ENCODE data around the gene MSL2.
"Not testable (repeated sequence)": the region's sequence is repeated elsewhere in the genome, so short reads cannot be mapped to it uniquely, and the experiment has no call there.

MSL2 gene

GRCh38 chr3:136177876-136178275, 18.3 kb downstream of the MSL2 start:
- peaks cover 2% of the 10 kb centered on the region for H3K36me3 Mint-ChIP-seq
- H3K9me3 Mint-ChIP-seq (ENCODE audit: low read depth): no peaks in the 10 kb centered on the region
- H3K4me1 Mint-ChIP-seq (ENCODE audit: low read depth): peaks cover 65% of the 10 kb centered on the region
- H3K4me3 Mint-ChIP-seq: peak overlapping the region; percentile 35
- no peaks in the 10 kb centered on the region for H3K27me3 Mint-ChIP-seq
- peak overlapping the region; percentile 28 for H3K27ac Mint-ChIP-seq

DNA sequence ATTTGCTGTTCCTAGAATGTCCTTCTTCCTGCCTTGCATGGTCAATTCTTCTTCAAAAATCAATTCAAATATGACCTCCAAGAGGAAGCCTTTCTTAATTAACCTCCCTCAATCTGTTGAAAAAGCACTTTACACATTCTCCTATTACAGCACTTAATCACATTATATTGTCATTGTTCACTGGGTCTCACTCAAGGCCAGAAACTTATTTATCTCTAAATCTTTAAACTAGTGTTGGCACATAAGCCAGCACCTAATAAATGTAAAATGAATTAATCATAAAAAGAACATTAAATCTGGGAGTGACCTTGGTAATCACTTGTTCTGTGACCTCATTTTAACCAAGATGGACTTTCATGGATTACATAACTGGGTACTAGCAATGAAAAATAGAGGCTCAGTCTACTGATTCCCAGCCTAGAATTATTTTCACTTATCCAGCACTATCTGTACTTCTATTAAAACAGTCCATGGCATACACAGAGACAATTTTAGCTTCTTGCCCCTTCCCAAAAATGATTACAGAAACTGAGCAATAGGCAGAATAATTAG, 22.1 kb downstream of the MSL2 start:
- Mint-ChIP-seq H3K9me3 (ENCODE audit: low read depth) (no peaks in the 10 kb centered on the region), H3K27me3 (no peaks in the 10 kb centered on the region), H3K4me1 (ENCODE audit: low read depth) (peaks cover 39% of the 10 kb centered on the region), H3K36me3 (no peaks in the 10 kb centered on the region), H3K27ac (no peak overlapping the region), H3K4me3 (peak overlapping the region; percentile 17)

DNA sequence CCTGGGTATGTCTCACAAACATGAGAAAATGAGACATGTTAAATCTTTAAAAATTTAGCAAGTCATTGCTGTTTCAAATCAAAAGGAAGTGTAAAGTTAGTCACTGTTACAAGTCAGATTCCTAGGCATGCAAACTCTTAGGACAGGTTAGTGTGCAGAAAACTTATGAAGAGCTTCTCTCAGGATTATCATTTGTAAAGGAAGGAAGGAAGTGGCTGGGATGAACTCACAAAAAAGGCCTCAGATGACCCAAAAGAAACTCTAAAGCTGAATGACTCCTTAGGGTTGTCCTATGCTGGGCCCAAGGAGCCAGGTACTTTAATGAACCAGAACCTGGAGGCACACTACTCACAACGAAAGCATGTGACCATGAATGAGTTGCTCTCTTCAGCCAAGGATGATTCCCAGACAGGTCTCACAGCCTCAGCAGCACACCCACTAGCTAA, 25.0 kb downstream of the MSL2 start:
- Mint-ChIP-seq H3K4me1 (ENCODE audit: low read depth) (peaks cover 45% of the 10 kb centered on the region), H3K4me3 (peak overlapping the region; percentile 44), H3K27ac (no peak overlapping the region), H3K27me3 (no peaks in the 10 kb centered on the region), H3K9me3 (ENCODE audit: low read depth) (no peaks in the 10 kb centered on the region), H3K36me3 (no peaks in the 10 kb centered on the region)

DNA sequence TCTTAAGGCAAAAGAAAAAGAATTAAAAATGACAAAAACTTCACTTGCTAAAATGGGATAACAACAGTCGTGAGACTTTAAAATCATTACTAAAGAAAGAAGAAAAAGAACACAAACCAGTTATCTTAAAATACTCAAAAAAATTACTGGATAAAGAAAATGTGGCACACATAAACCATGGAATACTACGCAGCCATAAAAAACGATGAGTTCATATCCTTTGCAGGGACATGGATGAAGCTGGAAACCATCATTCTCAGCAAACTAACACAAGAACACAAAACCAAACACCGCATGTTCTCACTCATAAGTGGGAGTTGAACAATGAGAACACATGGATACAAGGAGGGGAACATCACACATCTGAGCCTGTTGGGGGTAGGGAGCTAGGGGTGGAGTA, 27.9 kb downstream of the MSL2 start:
- peak overlapping the region; percentile 51 for H3K4me3 Mint-ChIP-seq
- not testable (repeated sequence) for H3K9me3 Mint-ChIP-seq (ENCODE audit: low read depth); H3K27me3 Mint-ChIP-seq; H3K36me3 Mint-ChIP-seq
- peaks cover 57% of the 10 kb centered on the region for H3K4me1 Mint-ChIP-seq (ENCODE audit: low read depth)
- H3K27ac Mint-ChIP-seq: peak overlapping the region; percentile 83

- peaks cover 67% of the 10 kb centered on the region for H3K4me1 Mint-ChIP-seq (ENCODE audit: low read depth)
- no peaks in the 10 kb centered on the region for H3K36me3 Mint-ChIP-seq
- H3K27me3 Mint-ChIP-seq: no peaks in the 10 kb centered on the region
- H3K9me3 Mint-ChIP-seq (ENCODE audit: low read depth): no peaks in the 10 kb centered on the region
- peak overlapping the region; percentile 77 for H3K27ac Mint-ChIP-seq
- H3K4me3 Mint-ChIP-seq: peak overlapping the region; percentile 34
These were observed 29.6 kb downstream of the MSL2 start for GRCh38 chr3:136166507-136166906.

DNA sequence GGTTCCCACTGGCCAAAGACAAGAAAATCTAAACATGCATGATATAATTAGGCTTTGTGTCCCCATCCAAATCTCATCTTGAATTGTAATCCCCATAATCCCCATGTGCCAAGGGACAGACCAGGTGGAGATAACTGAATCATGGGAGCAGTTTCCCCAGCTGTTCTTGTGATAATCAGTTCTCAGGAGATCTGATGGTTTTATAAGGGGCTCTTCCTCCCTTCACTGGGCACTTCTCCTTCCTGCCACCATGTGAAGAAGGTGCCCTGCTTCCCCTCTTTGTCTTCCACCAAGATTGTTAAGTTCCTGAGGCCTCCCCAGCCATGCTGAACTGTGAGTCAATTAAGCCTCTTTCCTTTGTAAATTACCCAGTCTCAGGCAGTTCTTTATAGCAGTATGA, 32.5 kb downstream of the MSL2 start:
- peaks cover 75% of the 10 kb centered on the region for H3K4me1 Mint-ChIP-seq (ENCODE audit: low read depth)
- H3K9me3 Mint-ChIP-seq (ENCODE audit: low read depth): not testable (repeated sequence)

DNA sequence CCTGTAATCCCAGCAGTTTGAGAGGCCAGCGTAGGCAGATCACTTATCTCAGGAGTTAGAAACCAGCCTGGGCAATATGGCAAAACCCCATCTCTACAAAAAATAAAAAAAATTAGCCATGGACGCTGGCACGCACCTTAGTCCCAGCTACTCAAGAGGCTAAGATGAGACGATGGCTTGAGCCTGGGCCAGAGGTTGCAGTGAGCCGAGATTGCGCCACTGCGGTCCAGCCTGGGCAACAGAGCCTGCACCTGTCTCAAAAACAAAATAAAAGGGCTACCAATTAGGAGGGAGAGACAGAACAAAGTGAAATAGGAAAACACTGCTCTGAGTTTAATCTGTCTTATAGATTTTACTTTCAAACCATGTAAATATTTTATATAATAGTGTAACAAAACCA, 33.8 kb downstream of the MSL2 start:
- Mint-ChIP-seq H3K9me3 (ENCODE audit: low read depth) (no peaks in the 10 kb centered on the region), H3K4me3 (no peak overlapping the region), H3K36me3 (peaks cover 7% of the 10 kb centered on the region), H3K27me3 (no peaks in the 10 kb centered on the region), H3K27ac (no peak overlapping the region), H3K4me1 (ENCODE audit: low read depth) (peaks cover 74% of the 10 kb centered on the region)

More for the DNA sequence above, 32.5 kb downstream of the MSL2 start:
- Mint-ChIP-seq H3K27ac (peak overlapping the region; percentile 90), H3K4me3 (peak overlapping the region; percentile 44)
- not testable (repeated sequence) for H3K36me3 Mint-ChIP-seq, H3K27me3 Mint-ChIP-seq

DNA sequence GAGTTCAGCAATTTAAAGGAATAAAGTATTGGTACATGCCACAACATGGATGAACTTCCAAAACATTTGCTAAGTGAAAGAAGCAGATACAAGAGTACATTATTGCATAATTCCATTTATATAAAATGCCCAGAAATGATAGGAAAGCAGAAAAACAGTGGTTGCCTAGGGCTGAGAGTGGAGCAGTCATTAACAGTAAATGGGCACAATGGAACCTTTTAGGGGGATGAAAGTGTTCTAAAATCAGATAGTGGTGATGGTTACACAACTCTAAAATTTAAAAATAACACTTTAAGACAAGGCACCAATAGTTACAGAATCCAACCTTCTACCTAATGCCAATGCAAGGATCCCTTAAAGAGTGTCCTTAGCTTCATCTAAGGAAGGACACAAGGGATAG, 34.6 kb downstream of the MSL2 start:
- peak overlapping the region; percentile 37 for H3K27ac Mint-ChIP-seq
- no peaks in the 10 kb centered on the region for H3K9me3 Mint-ChIP-seq (ENCODE audit: low read depth)
- peaks cover 7% of the 10 kb centered on the region for H3K36me3 Mint-ChIP-seq
- H3K4me1 Mint-ChIP-seq (ENCODE audit: low read depth): peaks cover 67% of the 10 kb centered on the region
- no peaks in the 10 kb centered on the region for H3K27me3 Mint-ChIP-seq
- H3K4me3 Mint-ChIP-seq: no peak overlapping the region

- Mint-ChIP-seq H3K27me3 (no peaks in the 10 kb centered on the region), H3K27ac (peak overlapping the region; percentile 89), H3K4me1 (ENCODE audit: low read depth) (peaks cover 79% of the 10 kb centered on the region), H3K9me3 (ENCODE audit: low read depth) (no peaks in the 10 kb centered on the region), H3K36me3 (peaks cover 4% of the 10 kb centered on the region), H3K4me3 (no peak overlapping the region)
These were observed 43.2 kb downstream of the MSL2 start for GRCh38 chr3:136152963-136153362.

DNA sequence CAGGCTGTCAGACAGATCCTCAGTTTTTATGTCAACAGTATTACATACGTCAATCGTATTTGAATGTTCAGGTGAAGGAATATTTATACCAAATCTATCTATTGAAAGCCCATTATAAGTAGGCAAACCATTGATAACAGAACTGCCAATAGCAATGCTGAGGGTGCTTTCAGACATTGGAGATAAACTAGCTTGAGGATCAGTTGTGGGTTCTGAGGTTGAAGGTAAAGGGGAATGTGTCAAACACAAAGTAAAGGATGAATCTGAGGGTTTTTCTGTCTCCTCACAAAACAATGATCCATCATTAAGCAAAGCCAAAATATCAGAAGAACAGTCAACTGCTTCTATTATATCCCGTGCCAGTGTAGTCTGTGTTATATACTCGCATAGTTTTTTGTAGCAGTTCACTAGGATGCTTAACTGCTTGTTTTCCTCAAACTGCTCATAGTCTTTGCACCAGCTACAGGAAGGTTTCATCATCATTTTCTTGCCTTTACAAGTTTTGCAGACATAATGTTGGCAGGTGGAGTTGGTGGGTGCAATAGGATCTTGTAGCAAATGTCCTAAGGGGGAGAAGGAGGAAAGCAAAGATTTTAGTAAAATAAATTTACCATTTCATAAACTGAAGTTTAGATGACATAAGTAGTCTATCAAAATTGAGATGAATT, 43.8 kb downstream of the MSL2 start:
- peaks cover 4% of the 10 kb centered on the region for H3K36me3 Mint-ChIP-seq

GRCh38 chr3:136151219-136151618, 44.9 kb downstream of the MSL2 start:
- H3K27ac Mint-ChIP-seq: peak overlapping the region; percentile 48
- peaks cover 4% of the 10 kb centered on the region for H3K36me3 Mint-ChIP-seq
- H3K4me3 Mint-ChIP-seq: no peak overlapping the region
- H3K27me3 Mint-ChIP-seq: no peaks in the 10 kb centered on the region
- no peaks in the 10 kb centered on the region for H3K9me3 Mint-ChIP-seq (ENCODE audit: low read depth)
- peaks cover 79% of the 10 kb centered on the region for H3K4me1 Mint-ChIP-seq (ENCODE audit: low read depth)

More for the DNA sequence above, 43.8 kb downstream of the MSL2 start:
- no peak overlapping the region for H3K4me3 Mint-ChIP-seq
- no peaks in the 10 kb centered on the region for H3K27me3 Mint-ChIP-seq
- H3K9me3 Mint-ChIP-seq (ENCODE audit: low read depth): no peaks in the 10 kb centered on the region
- peak overlapping the region; percentile 89 for H3K27ac Mint-ChIP-seq
- H3K4me1 Mint-ChIP-seq (ENCODE audit: low read depth): peaks cover 77% of the 10 kb centered on the region

GRCh38 chr3:136149667-136150066, 46.5 kb downstream of the MSL2 start:
- peak overlapping the region; percentile 72 for H3K27ac Mint-ChIP-seq
- peaks cover 2% of the 10 kb centered on the region for H3K36me3 Mint-ChIP-seq
- H3K4me3 Mint-ChIP-seq: no peak overlapping the region
- H3K27me3 Mint-ChIP-seq: no peaks in the 10 kb centered on the region
- H3K4me1 Mint-ChIP-seq (ENCODE audit: low read depth): peaks cover 67% of the 10 kb centered on the region
- H3K9me3 Mint-ChIP-seq (ENCODE audit: low read depth): no peaks in the 10 kb centered on the region

GRCh38 chr3:136146981-136147729, 49.0 kb downstream of the MSL2 start:
- Mint-ChIP-seq H3K9me3 (ENCODE audit: low read depth) (no peaks in the 10 kb centered on the region), H3K4me1 (ENCODE audit: low read depth) (peaks cover 53% of the 10 kb centered on the region), H3K27ac (peak overlapping the region; percentile 81), H3K27me3 (no peaks in the 10 kb centered on the region), H3K36me3 (peaks cover 5% of the 10 kb centered on the region), H3K4me3 (no peak overlapping the region)

GRCh38 chr3:136144397-136144796, 51.7 kb downstream of the MSL2 start:
- not testable (repeated sequence) for H3K27me3 Mint-ChIP-seq; H3K36me3 Mint-ChIP-seq; H3K9me3 Mint-ChIP-seq (ENCODE audit: low read depth); H3K4me3 Mint-ChIP-seq
- H3K4me1 Mint-ChIP-seq (ENCODE audit: low read depth): peaks cover 40% of the 10 kb centered on the region
- H3K27ac Mint-ChIP-seq: peak overlapping the region; percentile 61

DNA sequence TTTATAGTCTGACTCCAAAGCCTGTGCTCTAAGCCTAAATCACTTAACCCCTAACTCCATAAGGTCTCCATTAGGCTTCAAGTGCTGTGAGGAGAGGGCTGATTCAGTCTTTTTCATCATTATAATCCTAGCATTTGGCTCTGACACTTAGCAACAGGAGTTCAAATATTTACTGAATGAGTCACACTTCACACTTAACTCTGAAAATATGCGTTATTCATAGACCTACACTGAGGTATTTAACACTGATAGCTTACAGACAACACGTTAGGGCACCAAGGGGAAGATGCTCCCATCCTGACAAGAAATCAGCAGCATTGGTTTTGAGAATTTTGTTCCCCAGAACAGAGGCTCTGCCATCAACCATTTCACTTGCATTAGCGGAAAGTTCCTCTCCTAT, 53.5 kb downstream of the MSL2 start:
- peak overlapping the region; percentile 61 for H3K27ac Mint-ChIP-seq
- H3K27me3 Mint-ChIP-seq: no peaks in the 10 kb centered on the region
- no peaks in the 10 kb centered on the region for H3K9me3 Mint-ChIP-seq (ENCODE audit: low read depth)
- no peak overlapping the region for H3K4me3 Mint-ChIP-seq
- H3K4me1 Mint-ChIP-seq (ENCODE audit: low read depth): peaks cover 29% of the 10 kb centered on the region
- H3K36me3 Mint-ChIP-seq: peaks cover 3% of the 10 kb centered on the region

Data from activated naive CD8-positive, alpha-beta T cell (primary cell).